Mesothelial cell of epicardium (in vitro differentiated cells): Measurements from ENCODE around the gene TRAPPC10. TPM values are rescaled to one million over a fixed set of nuclear protein-coding genes. Genes with fewer than 3 reads are reported as not detected.
A peak's percentile ranks its signal among the peaks of the same experiment; 100 is the strongest.

Experiments
- DNase-seq, 2 experiments: peaks; one replicate each; pipeline ENCODE4 v3.0.0; 2021; ENCODE audit warnings: low spot score in 2 of 2; ENCODE audit not compliant: unreplicated experiment in 2 of 2
- H3K27ac Mint-ChIP-seq: 2 replicates; pipeline ENCODE4 v1.8.0; 2021; ENCODE audit warnings: mixed read lengths
- H3K27me3 Mint-ChIP-seq: 2 replicates; pipeline ENCODE4 v1.8.0; 2021; ENCODE audit warnings: low read depth, mixed read lengths
- H3K36me3 Mint-ChIP-seq: 2 replicates; pipeline ENCODE4 v1.8.0; 2021; ENCODE audit warnings: mixed read lengths
- H3K4me1 Mint-ChIP-seq: 2 replicates; pipeline ENCODE4 v1.8.0; 2021; ENCODE audit warnings: mixed read lengths
- H3K4me3 Mint-ChIP-seq: 2 replicates; pipeline ENCODE4 v1.8.0; 2021; ENCODE audit warnings: mild to moderate bottlenecking, moderate library complexity, mixed read lengths
- H3K9me3 Mint-ChIP-seq: 2 replicates; pipeline ENCODE4 v1.8.0; 2021; ENCODE audit warnings: mixed read lengths
- total RNA-seq: library from RNA; stranded (reverse); gene quantifications from 3 replicates; pipeline ENCODE4 v1.2.1, GENCODE V29; 2021
- TF ChIP-seq, protein P1 (sequence below): fragments of 200-600 bp; sonication (generic); IDR thresholded peaks from one replicate; pipeline ENCODE4 v1.5.0; 2021; ENCODE audit warnings: antibody characterized with exemption; ENCODE audit not compliant: unreplicated experiment

The TRAPPC10 gene
- total RNA-seq, 1 donor from 2014 or later, result 34.5 TPM

DNA sequence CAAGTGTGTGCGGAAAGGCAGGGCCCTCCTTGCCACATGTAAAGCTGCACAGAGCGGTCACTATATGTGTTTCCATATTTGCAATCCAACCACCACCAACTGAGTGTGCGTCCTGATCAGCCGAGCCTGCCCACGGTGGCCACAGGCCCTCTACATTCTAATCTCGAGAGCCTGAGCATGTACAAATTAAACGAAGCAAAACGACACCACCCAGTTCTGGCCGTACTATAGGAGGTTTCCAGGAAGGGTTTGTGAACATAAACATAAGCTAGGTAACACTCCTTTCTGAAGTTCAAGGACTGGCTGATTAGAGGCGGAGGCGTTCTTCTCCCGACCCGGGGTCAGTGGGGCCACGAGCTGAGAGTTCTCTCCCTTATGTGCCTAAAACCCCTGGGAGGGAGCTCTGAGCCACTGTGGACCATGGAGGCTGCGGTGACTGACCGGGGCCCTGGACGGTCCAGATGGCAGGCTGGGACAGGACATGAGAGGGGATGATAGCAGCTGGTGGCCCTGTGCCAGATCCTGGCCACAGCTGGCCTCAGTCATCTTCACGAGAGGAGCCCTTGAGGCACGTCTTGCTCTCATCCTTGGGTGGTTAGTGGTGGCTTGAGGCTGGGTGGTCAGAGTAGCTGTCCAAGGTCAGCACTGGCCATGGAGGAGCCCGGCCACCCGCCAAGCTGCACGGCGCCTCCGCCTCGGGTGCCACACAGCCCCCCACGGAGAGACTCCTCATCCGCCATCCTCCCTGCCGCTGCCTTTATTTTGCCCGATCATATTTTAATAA is 39.1 kb upstream of the TRAPPC10 start:
- TF ChIP-seq, protein P1, sequence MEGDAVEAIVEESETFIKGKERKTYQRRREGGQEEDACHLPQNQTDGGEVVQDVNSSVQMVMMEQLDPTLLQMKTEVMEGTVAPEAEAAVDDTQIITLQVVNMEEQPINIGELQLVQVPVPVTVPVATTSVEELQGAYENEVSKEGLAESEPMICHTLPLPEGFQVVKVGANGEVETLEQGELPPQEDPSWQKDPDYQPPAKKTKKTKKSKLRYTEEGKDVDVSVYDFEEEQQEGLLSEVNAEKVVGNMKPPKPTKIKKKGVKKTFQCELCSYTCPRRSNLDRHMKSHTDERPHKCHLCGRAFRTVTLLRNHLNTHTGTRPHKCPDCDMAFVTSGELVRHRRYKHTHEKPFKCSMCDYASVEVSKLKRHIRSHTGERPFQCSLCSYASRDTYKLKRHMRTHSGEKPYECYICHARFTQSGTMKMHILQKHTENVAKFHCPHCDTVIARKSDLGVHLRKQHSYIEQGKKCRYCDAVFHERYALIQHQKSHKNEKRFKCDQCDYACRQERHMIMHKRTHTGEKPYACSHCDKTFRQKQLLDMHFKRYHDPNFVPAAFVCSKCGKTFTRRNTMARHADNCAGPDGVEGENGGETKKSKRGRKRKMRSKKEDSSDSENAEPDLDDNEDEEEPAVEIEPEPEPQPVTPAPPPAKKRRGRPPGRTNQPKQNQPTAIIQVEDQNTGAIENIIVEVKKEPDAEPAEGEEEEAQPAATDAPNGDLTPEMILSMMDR, result no peak
- Mint-ChIP-seq H3K9me3 (no peaks in the 10 kb centered on the region), H3K4me1 (no peaks in the 10 kb centered on the region), H3K4me3 (no peak overlapping the region), H3K27ac (no peak overlapping the region), H3K27me3 (no peaks in the 10 kb centered on the region), H3K36me3 (peaks cover 4% of the 10 kb centered on the region)
- DNase-seq, result no peak

DNA sequence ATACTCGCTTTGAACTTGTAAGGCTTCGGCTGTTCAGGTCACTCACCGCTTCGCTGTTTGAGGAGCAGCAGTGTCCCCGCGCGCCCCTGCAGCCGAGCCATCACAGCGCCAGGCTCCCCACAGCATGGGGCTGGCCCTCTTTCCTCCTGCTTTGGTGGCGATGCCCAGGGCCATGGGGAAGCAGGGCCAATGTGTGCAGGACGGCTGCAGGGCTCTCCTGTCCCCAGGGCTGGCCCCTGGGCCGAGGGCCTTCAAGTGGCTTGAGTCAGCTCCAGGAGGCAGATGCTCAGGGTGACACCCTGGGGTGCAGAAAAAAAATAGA is 38.5 kb upstream of the TRAPPC10 start:
- TF ChIP-seq, protein P1, result no peak

DNA sequence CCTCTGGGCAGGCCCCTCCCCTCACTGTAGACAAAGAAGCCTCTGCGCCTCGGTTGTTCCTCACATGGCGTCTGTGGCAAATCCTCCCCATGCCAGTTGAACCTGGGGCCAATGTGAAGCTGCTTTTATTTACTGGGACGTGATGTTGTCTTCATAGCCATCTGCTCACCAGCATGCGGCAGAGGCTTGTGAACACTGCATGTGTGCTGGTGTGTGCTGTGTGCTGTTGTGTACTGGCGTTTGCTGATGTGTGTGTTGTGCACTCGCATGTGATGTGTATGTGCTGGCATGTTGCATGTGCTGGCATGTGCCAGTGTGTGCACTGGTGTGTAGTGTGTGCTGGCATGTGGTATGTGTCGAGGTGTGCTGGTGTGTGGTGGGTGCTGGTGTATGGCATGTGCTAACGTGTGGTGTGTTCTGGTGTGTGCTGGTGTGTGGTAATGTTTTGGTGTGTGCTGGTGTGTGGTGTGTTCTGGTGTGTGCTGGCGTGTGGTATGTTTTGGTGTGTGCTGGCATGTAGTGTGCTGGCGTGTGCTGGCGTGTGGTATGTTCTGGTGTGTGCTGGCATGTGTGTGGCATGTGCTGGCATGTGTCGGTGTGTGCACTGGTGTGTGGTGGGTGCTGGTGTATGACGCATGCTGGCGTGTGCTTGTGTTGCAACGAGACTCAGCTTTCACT is 37.2 kb upstream of the TRAPPC10 start:
- DNase-seq, result no peak
- TF ChIP-seq, protein P1, result no peak
- no peak overlapping the region for H3K4me3 Mint-ChIP-seq
- H3K4me1 Mint-ChIP-seq, result no peaks in the 10 kb centered on the region
- no peaks in the 10 kb centered on the region for H3K27me3 Mint-ChIP-seq
- no peak overlapping the region for H3K27ac Mint-ChIP-seq
- H3K9me3 Mint-ChIP-seq, result no peaks in the 10 kb centered on the region
- H3K36me3 Mint-ChIP-seq, result peaks cover 7% of the 10 kb centered on the region

More for the DNA sequence above, 38.5 kb upstream of the TRAPPC10 start:
- H3K9me3 Mint-ChIP-seq, result no peaks in the 10 kb centered on the region
- no peaks in the 10 kb centered on the region for H3K27me3 Mint-ChIP-seq
- no peaks in the 10 kb centered on the region for H3K4me1 Mint-ChIP-seq
- H3K4me3 Mint-ChIP-seq, result no peak overlapping the region
- no peak overlapping the region for H3K27ac Mint-ChIP-seq
- DNase-seq, result no peak
- peaks cover 4% of the 10 kb centered on the region for H3K36me3 Mint-ChIP-seq

DNA sequence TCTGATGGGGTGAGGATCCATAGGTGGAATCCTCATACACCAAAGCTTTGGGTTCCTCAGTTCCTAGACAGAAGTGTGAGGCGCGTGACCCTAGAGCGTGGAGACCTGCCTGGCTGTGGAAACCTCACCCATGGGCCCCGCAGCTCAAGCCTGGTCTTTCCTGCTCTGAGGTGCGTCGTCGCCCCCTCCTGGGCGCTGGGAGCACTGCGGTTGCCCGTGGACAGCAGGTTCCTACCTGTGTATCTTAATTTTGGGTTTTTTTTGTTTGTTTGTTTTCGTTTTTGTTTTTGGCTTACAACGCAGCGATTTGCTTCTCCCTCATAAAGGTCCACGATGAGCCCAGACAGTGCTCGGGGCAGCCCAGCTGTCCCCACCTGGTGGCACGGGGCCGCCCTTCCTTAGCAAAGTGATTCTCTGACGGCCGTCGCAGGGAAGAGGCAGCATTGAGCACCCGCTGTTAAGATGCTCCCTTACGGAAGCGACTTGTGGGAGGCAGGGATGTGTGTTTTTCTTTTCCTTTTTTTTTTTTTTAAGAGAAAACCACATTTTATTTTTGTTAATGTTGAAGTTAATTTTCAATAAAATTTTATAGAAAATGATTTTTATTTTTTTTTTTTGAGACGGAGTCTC is 36.5 kb upstream of the TRAPPC10 start:
- H3K4me3 Mint-ChIP-seq, result no peak overlapping the region
- peaks cover 7% of the 10 kb centered on the region for H3K36me3 Mint-ChIP-seq
- H3K27ac Mint-ChIP-seq, result no peak overlapping the region
- no peaks in the 10 kb centered on the region for H3K27me3 Mint-ChIP-seq
- peak; percentile 53 to 89 for DNase-seq
- no peaks in the 10 kb centered on the region for H3K9me3 Mint-ChIP-seq
- no peaks in the 10 kb centered on the region for H3K4me1 Mint-ChIP-seq
- TF ChIP-seq, protein P1, result peak; percentile 66

DNA sequence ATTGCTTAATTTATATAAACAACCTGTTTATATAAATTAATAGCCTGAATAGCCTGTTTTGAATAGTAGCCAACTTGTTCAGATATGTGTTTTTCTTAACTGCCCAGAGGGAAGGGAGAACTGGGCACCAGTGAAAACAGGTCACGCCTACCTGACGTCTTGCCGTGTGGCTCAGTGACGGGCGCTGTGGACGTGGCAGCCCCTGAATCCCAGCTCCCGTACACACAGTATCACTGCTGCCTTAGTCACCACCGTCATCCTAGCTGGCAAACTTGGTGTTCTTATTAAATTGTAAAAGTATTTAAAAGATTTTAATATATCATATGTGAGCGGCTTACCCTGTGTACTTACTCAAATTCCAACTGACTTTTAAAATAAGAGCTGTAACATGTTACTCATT is 35.4 kb upstream of the TRAPPC10 start:
- no peaks in the 10 kb centered on the region for H3K27me3 Mint-ChIP-seq
- no peak for DNase-seq
- H3K4me3 Mint-ChIP-seq, result no peak overlapping the region
- TF ChIP-seq, protein P1, result no peak
- H3K4me1 Mint-ChIP-seq, result no peaks in the 10 kb centered on the region
- H3K36me3 Mint-ChIP-seq, result peaks cover 11% of the 10 kb centered on the region
- no peak overlapping the region for H3K27ac Mint-ChIP-seq
- no peaks in the 10 kb centered on the region for H3K9me3 Mint-ChIP-seq
